HG02870 (cell line): Measurements from ENCODE around the gene GON4L.
"Not testable (repeated sequence)": the region's sequence is repeated elsewhere in the genome, so short reads cannot be mapped to it uniquely, and the experiment has no call there.

ENCODE experiments used
- ATAC-seq: cut with Tn5 transposase; IDR thresholded peaks from one replicate; pipeline ENCODE4 v1.9.1; 2021; ENCODE audit warnings: mild to moderate bottlenecking, moderate library complexity; ENCODE audit not compliant: unreplicated experiment

The GON4L gene

DNA sequence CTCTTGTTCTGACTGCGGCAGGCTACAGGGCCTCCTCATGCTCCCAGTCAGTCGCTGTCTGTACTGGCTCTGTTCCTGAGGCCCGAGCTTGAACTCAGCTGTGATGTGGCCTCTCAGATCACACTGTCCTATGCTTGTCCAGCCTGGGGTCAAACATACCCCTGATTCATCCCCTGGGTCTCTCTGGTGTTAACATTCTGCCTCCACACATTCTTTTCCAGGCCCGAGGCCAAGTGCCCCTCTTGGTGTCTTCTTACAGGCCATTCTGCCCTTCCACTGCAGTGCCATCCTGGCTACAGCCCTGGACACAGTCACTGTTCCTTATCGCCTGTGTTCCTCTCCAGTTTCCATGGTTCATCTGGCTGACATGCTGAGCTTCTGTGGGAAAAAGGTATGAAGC is 108.9 kb downstream of the GON4L start:
- not testable (repeated sequence) for ATAC-seq

DNA sequence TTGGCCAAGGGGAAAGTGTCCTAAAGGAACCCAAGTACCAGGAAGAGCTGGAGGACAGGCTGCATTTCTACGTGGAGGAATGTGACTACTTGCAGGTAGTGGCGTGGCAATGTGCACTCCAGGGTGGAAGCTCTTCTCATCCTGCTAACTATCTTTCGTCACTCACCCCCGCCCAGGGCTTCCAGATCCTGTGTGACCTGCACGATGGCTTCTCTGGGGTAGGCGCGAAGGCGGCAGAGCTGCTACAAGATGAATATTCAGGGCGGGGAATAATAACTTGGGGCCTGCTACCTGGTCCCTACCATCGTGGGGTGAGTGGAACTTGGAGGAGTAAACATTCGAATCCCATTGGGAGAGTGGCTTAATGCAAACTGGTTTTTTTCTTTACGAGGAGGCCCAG is 109.4 kb downstream of the GON4L start:
- not testable (repeated sequence) for ATAC-seq

DNA sequence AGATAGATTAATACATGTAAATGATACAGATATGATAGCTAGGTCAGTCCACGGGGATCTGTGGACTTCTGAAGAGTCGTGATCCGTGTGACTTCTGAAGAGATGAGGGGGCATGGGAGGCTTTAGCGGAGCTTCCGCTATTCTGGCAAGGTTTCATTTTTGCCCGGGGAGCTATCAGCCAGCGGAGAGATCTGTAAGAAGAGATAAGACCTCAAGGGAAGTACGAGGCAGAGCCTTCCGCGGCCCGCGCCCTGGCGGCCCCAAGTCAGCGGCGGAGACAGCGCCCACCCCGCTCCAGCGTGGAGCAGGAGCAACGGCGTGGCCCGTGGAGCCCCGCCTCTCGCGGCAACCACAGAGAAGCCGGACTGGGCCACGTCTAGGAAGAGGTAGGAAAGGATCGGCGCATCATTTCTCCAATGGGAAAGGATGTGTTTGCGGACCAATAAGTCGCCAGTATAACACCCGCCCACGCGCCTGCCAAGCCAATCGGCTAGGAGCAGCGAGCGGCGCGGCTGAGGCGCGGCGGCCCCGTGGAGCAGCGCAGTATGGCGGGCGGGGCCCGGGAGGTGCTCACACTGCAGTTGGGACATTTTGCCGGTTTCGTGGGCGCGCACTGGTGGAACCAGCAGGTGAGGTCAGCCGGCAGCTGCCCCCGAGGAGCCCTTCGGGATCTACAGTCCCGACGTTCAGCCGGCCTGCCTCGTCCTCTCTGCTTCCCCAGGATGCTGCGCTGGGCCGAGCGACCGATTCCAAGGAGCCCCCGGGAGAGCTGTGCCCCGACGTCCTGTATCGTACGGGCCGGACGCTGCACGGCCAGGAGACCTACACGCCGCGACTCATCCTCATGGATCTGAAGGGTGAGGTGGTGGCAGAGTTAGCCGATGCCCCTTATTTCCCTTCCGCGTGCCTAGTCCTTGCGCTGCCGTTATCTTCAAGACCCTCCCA is 111.5 kb downstream of the GON4L start:
- peak; percentile 92 for ATAC-seq

DNA sequence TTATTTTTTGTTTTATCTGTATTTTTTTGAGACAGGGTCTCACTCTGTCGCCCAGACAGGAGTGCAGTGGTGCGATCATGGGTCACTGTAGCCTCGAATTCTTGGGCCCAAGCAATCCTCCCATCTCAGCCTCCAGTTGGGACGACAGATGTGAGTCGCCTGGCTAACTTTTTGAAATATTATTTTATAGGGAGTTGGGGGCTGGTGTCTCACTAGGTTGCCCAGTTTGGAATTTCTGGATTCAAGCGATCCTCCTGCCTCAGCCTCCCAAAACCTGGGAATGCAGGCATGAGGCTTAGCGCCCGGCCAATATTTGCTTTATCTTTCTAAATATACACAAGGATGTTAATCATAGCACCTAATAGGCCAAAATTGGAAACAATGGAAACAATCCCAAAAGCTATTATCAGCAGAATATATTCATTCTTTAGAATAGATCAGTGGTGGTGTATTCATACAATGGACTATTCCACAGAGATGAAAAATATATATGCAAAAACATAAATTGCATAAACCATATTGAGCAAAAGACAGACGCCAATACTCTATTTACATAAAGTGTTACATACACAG is 112.2 kb downstream of the GON4L start:
- no peak for ATAC-seq

DNA sequence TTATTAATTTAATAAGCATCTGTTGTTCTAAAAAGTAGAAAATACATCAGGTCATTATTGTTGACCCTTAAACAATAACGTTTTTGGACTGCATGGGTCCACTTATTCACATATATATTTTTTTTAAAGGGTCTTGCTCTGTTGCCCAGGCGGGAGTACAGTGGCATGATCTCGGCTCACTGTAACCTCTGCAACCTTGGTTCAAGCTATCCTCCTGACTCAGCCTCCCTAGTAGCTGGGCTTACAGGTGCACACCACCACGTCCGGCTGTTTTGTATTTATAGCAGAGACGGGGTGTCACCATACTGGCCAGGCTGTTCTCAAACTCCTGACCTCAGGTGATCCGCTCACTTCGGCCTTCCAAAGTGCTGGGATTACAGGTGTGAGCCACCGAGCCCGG is 115.1 kb downstream of the GON4L start:
- ATAC-seq: no peak

DNA sequence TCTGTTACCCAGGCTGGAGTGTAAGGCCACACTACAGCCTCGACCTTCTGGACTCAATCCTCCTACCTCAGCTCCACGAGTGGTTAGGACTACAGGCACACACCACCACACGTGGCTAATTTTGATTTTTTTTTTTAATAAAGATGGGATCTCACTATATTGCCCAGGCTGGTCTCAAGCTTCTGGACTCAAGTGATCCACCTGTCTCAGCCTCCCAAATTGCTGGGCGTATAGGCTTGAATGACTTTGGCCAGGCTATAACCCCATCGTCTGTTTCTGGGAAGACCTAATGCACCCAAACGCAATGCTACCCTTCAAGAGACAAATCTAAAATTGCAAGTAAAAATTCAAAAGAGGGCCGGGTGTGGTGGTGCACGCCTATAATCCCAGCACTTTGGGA is 116.0 kb downstream of the GON4L start:
- ATAC-seq: no peak

DNA sequence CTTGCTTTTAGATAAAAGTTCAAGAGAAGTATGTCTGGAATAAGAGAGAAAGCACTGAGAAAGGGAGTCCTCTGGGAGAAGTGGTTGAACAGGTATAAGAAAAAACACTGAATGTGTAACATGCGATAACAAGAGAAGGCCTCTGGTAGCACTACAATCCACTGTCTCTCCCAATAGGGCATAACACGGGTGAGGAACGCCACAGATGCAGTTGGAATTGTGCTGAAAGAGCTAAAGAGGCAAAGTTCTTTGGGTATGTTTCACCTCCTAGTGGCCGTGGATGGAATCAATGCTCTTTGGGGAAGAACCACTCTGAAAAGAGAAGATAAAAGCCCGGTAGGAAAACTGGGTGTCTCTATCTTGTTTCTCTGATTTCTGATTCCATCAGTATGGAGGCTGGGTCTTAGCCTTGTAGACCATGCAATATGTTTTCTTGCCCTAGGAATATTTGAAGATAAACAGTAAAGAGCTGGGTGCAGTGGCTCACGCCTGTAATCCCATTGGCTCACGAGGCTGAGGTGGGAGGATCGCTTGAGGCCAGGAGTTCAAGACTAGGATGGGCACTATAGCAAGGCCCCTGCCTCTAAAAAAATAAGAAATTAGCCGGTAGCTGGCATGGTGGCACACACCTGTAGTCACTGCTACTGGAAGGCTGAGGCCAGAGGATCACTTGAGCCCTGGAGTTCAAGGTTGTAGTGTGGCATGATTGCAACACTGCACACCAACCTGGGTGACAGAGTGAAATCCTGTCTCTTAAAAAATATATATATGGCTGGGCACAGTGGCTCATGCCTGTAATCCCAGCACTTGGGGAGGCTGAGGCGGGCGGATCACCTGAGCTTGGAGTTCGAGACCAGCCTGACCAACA is 127.7 kb downstream of the GON4L start:
- no peak for ATAC-seq

DNA sequence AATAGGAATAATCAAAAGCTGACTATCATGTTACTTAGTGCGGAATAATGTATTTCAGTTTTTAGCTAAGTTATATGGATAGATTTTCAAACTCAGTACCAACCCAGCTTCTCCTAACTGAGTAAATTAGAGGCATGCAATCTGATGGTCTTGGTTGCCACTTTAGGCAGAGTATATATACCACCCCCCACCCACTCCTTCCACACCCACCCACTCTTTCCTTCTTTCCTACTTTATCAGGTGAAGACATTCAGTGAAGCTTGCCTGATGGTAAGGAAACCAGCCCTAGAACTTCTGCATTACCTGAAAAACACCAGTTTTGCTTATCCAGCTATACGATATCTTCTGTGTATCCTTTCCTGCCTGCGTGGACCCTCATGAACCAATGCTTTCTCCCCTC is 131.9 kb downstream of the GON4L start:
- ATAC-seq: no peak

DNA sequence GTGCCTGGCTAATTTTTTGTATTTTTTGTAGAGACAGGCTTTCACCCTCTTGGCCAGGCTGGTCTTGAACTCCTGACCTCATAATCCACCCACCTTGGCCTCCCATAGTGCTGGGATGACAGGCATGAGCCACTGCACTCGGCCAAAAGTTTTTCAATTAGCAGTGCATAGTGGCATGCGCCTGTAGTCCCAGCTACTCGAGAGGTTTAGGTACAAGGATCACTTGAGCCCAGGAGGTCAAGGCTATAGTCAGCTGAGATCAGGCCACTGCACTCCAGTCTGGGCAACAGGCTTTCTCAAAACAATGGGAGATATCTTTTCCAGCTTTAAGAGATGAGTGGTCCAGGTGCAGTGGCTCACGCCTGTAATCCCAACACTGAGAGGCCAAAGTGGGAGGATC is 137.3 kb downstream of the GON4L start:
- no peak for ATAC-seq

DNA sequence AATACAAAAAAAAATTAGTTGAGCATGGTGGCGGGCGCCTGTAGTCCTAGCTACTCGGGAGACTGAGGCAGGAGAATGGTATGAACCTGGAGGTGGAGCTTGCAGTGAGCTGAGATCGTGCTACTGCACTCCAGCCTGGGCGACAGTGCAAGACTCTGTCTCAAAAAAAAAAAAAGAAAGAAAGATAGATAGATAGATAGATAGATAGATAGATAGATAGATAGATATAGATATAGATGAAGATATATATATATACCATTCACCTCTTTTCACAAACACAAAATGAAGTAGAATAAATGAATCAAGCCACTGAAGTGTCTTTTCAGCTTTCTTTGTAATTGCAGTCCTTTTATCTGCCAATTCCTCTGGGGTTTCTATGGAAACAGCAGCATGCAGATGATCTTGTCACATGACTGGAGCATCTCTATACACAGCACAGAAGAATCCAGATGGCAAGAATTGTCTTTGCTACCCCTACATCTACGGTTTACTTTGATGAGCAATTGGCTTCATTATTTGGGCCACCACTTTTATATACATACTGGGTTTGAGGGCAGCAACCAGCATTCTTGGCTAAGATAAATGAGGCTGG is 138.4 kb downstream of the GON4L start:
- ATAC-seq: not testable (repeated sequence)

DNA sequence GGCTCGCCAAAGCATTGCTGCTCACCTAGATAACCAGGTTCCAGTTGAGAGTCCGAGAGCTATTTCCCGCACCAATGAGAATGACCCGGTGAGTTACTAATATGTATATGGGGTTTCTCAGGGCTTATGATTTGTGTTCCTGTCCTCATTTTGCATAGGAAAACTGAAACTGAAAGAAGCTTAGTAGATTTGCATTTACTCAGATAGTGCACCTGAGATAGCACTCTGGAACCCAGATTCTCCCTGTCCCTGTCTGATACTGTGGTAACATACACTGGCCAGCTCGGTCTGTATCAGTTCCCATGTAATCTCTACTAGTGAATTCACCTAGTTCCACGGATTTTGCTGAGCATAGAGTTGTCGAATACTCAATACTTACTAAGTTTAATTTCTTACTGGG is 140.0 kb downstream of the GON4L start:
- ATAC-seq: peak; percentile 76

DNA sequence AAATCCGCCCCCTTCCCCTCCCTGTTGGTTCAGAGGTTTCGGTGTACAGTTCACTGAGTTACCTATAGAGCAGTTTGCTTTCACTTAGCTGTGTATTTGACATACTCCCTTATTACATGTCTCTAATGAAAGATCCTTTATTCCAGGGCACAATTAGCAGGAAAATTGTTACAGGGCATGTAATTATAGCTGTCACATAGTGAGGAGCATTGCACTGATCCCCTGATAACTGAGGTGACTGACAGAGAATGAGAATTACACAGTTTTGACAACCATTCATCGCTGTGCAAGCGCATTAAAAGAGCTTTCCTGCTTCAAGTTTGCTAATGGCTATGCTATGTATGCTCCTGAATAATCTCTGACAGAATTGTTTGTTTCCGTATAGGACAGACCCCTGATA is 141.2 kb downstream of the GON4L start:
- ATAC-seq: no peak

DNA sequence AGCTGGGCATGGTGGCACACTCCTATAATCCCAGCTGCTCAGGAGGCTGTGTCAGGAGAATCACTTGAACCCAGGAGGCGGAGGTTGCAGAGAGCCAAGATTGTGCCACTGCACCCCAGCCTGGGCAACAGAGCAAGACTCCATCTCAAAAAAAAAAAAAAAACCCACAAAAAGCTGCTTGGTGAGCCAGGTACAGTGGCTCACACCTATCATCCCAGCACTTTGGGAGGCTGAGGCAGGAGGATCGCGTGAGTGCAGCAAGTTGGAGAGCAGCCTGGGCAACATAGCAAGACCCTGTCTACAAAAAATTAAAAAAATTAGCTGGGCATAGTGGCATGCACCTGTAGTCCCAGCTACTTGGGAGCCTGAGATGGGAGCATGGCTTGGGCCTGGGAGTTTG is 142.0 kb downstream of the GON4L start:
- not testable (repeated sequence) for ATAC-seq

DNA sequence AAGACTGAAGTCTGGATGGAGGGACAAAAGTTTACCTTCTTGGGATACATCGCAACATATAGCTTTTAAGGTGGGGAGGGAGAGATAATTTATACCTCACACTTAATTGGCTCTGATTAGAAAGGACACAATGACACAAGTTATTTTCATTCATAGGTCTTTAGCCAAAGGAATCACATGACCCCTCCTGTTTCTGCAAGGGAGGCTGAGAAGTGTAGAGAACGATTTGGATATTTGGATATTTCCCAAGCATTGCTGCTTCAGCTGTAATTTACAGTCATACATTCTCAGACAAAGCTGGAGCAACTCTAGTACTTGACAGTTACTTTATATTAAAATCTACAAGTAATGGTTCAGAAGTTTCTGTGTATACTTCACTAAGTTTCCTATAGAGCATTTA is 143.9 kb downstream of the GON4L start:
- no peak for ATAC-seq

DNA sequence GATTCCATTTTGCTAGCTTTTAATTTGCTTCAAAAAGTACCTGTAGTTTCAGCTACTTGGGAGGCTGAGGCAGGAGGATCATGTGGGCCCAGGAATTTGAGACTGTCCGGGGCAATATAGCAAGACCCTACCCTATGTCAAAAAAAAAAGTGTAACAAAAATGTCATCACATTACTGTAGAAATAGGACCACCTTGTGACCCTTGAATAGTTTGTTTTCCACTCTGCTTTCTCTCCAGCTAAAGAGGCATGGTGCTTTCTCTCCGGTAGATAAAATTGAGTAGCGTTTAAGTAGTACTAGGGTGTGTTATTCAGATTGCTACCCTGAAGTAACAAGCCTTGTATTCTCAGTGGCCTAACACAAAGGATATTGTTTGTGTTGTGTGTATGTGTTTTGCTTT is 144.4 kb downstream of the GON4L start:
- not testable (repeated sequence) for ATAC-seq

DNA sequence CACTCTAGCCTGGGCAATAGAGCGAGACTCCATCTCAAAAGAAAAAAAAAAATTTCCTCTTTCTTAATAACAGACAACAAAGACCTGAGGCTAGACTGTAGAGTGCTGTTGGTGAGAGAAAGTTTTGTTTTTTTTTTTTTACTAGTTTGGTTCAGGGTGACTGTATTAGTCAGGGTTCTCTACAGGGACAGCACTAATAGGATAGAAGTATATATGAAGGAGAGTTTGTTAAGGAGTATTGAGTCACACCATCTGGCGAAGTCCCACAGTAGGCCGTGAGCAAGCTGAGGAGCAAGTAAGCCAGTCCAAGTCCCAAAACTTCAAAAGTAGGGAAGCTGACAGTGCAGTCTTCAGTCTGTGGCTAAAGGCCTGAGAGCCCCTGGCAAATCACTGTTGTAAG is 145.6 kb downstream of the GON4L start:
- not testable (repeated sequence) for ATAC-seq

DNA sequence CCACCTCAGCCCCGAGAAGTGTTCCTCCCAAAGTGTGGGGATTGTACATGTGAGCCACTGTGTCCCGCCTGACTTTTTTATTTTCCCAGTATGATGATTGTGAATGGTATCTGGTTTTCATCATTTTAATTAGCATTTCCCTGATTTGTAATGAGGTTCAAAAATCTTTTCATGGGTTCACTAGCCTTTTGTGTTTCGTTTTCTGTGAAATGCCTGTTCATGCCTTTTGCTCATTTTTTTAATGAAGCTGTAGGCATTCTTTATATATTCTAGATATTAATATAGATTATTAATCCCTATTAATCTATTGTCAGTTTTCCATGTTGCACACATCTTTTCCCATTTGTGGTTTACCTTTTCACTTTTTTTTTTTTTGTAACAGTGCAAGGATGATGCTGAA is 147.6 kb downstream of the GON4L start:
- no peak for ATAC-seq

DNA sequence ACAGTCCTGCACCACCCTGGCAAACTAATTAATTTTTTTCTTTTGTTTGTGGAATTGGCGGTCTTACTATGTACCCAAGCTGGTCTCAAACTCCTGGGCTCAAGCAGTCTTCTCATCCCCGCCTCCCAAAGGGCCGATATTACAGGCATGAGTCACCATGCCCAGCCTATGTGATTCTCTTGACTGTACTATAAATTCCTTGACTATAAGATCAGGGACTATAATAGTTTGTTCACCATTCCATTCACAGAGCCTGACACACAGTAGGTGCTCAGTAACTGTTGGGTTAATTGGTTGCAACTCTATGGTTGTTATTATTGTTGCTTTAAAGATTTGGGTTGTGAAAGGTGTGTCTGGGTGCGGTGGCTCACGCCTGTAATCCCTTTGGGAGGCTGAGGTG is 150.9 kb downstream of the GON4L start:
- ATAC-seq: no peak

DNA sequence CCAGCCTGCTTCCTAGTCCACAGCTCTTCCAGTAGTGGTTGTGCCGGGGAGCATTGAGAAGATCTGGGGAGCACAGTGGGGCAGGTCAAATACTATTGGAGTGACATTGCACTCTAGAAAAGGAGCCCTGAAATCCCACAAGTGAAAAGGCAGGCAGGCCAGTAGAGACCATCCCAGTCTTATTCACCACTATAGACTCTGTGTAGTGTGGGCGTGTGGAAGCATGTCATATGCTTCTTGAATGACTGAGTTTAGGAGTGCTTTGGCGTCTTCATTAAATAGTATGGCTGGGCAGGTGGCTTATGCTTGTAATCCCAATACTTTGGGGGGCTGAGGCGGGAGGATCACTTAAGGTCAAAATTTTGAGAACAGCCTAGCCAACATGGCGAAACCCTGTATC is 152.6 kb downstream of the GON4L start:
- ATAC-seq: not testable (repeated sequence)

DNA sequence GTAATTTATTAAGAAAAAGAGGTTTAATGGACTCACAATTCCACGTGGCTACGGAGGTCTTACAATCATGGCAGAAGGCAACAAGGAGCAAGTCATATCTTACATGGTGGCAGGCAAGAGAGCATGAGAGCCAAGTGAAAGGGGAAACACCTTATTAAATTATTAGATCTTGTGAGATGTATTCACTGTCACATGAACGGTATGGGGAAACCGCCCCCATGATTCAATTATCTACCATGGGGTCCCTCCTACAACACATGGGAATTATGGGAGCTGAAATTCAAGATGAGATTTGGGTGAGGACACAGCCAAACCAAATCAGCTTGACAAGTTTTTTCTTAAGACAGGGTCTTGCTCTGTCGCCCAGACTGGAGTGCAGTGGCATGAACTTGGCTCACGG is 153.8 kb downstream of the GON4L start:
- ATAC-seq: no peak

DNA sequence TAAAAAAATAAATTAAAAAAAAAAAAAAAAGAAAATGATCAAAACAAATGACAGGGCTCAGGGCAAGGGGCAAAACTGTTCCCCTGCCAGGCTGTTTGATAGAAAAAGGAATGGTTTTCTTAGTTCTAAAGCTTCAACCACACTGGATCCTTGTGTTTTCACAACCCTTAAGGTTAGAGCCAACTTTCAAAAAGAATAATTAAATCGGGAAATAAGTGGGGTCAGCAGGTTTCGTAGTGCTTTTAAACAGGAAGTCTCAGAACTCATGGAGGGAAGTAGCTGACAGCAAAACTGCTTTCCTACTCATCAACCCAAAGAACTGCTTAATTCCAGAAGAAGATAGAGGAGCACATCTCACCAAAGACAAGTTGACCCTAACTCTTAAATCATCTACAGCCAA is 155.3 kb downstream of the GON4L start:
- ATAC-seq: not testable (repeated sequence)
